Heart left ventricle (tissue), 16 donors: Measurements from ENCODE around the gene CPNE6. TPM values are rescaled to one million over a fixed set of nuclear protein-coding genes. Genes with fewer than 3 reads are reported as not detected.

Experiments
- ATAC-seq, 4 donors: fragments of 200-7000 bp; cut with Tn5 transposase; one replicate each; pipeline ENCODE4 v1.9.1; 2020 to 2022; ENCODE audit warnings: moderate library complexity in 4 of 4, mild to moderate bottlenecking in 3 of 4, moderate number of reproducible peaks in 1 of 4
- DNase-seq, 5 donors: peaks; one replicate each; pipeline ENCODE4 v3.0.0-alpha.2; 2020
- H3K27ac ChIP-seq, 12 donors: fragments of 200-600 bp; sonication (generic) in 4 of 12; one replicate each; pipeline versions ENCODE4 v1.5.0 to v1.8.0; 2016 to 2022; ENCODE audit warnings: mild to moderate bottlenecking in 2 of 12
- H3K27me3 ChIP-seq, 9 donors: fragments of 200-600 bp; sonication (generic) in 2 of 9; one replicate each; pipeline versions ENCODE4 v1.5.1 to v1.8.0; 2016 to 2022; ENCODE audit warnings: mild to moderate bottlenecking in 3 of 9
- H3K36me3 ChIP-seq, 9 donors: fragments of 200-600 bp; sonication (generic) in 2 of 9; one replicate each; pipeline versions ENCODE4 v1.5.0 to v1.8.0; 2018 to 2022; ENCODE audit warnings: mild to moderate bottlenecking in 2 of 9
- H3K4me1 ChIP-seq, 12 donors: fragments of 200-600 bp; sonication (generic) in 4 of 12; one replicate each; pipeline versions ENCODE4 v1.5.0 to v1.8.0; 2016 to 2022; ENCODE audit warnings: mild to moderate bottlenecking in 3 of 12
- H3K4me3 ChIP-seq, 12 donors: fragments of 200-600 bp; sonication (generic) in 4 of 12; one replicate each; pipeline versions ENCODE4 v1.5.0 to v1.8.0; 2017 to 2022; ENCODE audit warnings: mild to moderate bottlenecking in 9 of 12, moderate library complexity in 4 of 12
- H3K9me3 ChIP-seq, 12 donors: fragments of 200-600 bp; sonication (generic) in 4 of 12; one replicate each; pipeline versions ENCODE4 v1.5.0 to v1.8.0; 2016 to 2022; ENCODE audit warnings: mild to moderate bottlenecking in 1 of 12
- CTCF ChIP-seq, 12 donors: fragments of 200-600 bp; sonication (generic) in 4 of 12; IDR thresholded peaks; one replicate each; pipeline versions ENCODE4 v1.5.0 to v1.8.0; 2018 to 2022; ENCODE audit warnings: antibody characterized with exemption in 12 of 12, mild to moderate bottlenecking in 5 of 12
- POLR2A ChIP-seq, 2 donors: fragments of 450-650 bp; IDR thresholded peaks; one replicate each; pipeline ENCODE4 v1.6.1; 2017; ENCODE audit warnings: antibody characterized with exemption in 2 of 2, mild to moderate bottlenecking in 2 of 2, moderate library complexity in 2 of 2
- WGBS, 4 donors: extraction: QIAGEN DNeasy Blood & Tissue Kit in 2 of 4; methylation state at CpG; one replicate each; pipeline versions ENCODE4 v1.1.5 to v1.1.7; 2013 to 2018; 5-methylcytosine and 5-hydroxymethylcytosine counted together
- intact Hi-C, 10 donors: fragments of 100-400 bp; cut with DNase I; formaldehyde crosslinking; loops; one replicate each; pipeline versions ENCODE4 v1.11.1 to v1.14.2; 2022
- polyA plus RNA-seq, 2 donors: library from polyadenylated mRNA; stranded (reverse); fragments of 200-250 nt; gene quantifications; one replicate each; pipeline ENCODE4 v1.2.3, GENCODE V29; 2013
- total RNA-seq, 9 donors: library from RNA; depleted of rRNA in 2 of 9; stranded (reverse); fragments of >200 nt in 2 of 9; fragmentation: NEBNext Ultra II Directional in 3 of 9; extraction: Animal tissue kit (Norgen Biotek cat#: 25700) in 3 of 9; gene quantifications; one replicate each; pipeline versions ENCODE4 v1.1.0 to v1.2.4, GENCODE V29; 2016 to 2023
- donor health status: ischemic (EF 13 %, LVEDD 7.1; RV severe dilation, severe dysfunction).
- donor health status: healthy with polysubstance abuse.
- donor health status: DM: no; HTN: yes; CAD: no.
- donor health status: DM: no; HTN: no; CAD: no.
- donor health status: ischemic (EF 25% LVEDD 6.9; RV normal size, moderate dysfunction).
- donor health status: ischemic (EF 25% LVEDD 5.7; RV mildly dilated, moderate dysfunction).
- donor health status: healthy.
- donor health status: DM: yes; HTN: yes; CAD: no.
- donor health status: ischemic (EF 35%, LVEDD 5.7; RV mildly dilated, moderate dysfunction).
- donor health status: nonischemic (EF 11% LVEDD 7.7; RV severe dilation, severe dysfunction).
- donor health status: DM: yes; HTN: yes; CAD: no.
- donor health status: PGD.
- donor health status: ischemic (EF 29% LVEDD 5.4; RV normal size, mild dysfunction).
- donor health status: nonischemic (EF 23%, LVEDD 6.1; RV moderate dilation, normal function).

CPNE6 gene
- total and polyA plus RNA-seq, 11 donors = 0.23 to 0.52 (median 0.25) TPM; not detected in 8

GRCh38 chr14:24064091-24064795 lies 7.1 kb upstream of the CPNE6 start:
- WGBS, 4 donors = 70 to 76% (median 72%) methylated on average over 7 of the region's 7 CpGs
- H3K27me3 ChIP-seq = no peaks in the 10 kb centered on the region
- DNase-seq (peak in 1 of 5 donors; percentile 11), ATAC-seq (no peak)
- H3K4me3 ChIP-seq = no peak overlapping the region
- no peak for TF ChIP-seq POLR2A (IDR thresholded peaks at IDR 0.05)
- TF ChIP-seq CTCF (IDR thresholded peaks at IDR 0.05) = no peak
- H3K4me1 ChIP-seq = no peaks in the 10 kb centered on the region
- H3K9me3 ChIP-seq = no peaks in the 10 kb centered on the region
- intact Hi-C loops = loop anchor here in 1 of 10 donors (10.0 kb wide), 1 partner anchor 91 kb away; no protein-coding TSS in a partner anchor
- no peaks in the 10 kb centered on the region for H3K36me3 ChIP-seq
- no peak overlapping the region for H3K27ac ChIP-seq

GRCh38 chr14:24064856-24065255 lies 6.5 kb upstream of the CPNE6 start:
- no peaks in the 10 kb centered on the region for H3K4me1 ChIP-seq
- intact Hi-C loops = loop anchor here in 1 of 10 donors (10.0 kb wide), 1 partner anchor 90 kb away; no protein-coding TSS in a partner anchor
- WGBS, 4 donors = 76 to 92% (median 85%) methylated on average over 13 to 15 of the region's 15 CpGs
- H3K27me3 ChIP-seq = no peaks in the 10 kb centered on the region
- H3K27ac ChIP-seq = no peak overlapping the region
- H3K4me3 ChIP-seq = no peak overlapping the region
- DNase-seq (peak in 1 of 5 donors; percentile 6), ATAC-seq (no peak)
- H3K36me3 ChIP-seq = no peaks in the 10 kb centered on the region
- no peaks in the 10 kb centered on the region for H3K9me3 ChIP-seq
- TF ChIP-seq CTCF (IDR thresholded peaks at IDR 0.05) (no peak), POLR2A (IDR thresholded peaks at IDR 0.05) (no peak)

GRCh38 chr14:24065408-24065807 lies 6.0 kb upstream of the CPNE6 start:
- ATAC-seq = no peak
- peak in 1 of 5 donors; percentile 6 for DNase-seq
- Histone ChIP-seq H3K9me3 (no peaks in the 10 kb centered on the region), H3K4me3 (no peak overlapping the region), H3K36me3 (no peaks in the 10 kb centered on the region), H3K27me3 (no peaks in the 10 kb centered on the region), H3K4me1 (no peaks in the 10 kb centered on the region), H3K27ac (no peak overlapping the region)
- 39 to 68% (median 60%) methylated on average over 6 to 8 of the region's 8 CpGs for WGBS, 4 donors
- intact Hi-C loops = loop anchor here in 1 of 10 donors (10.0 kb wide), 1 partner anchor 89 kb away; no protein-coding TSS in a partner anchor
- TF ChIP-seq CTCF (IDR thresholded peaks at IDR 0.05) (no peak), POLR2A (IDR thresholded peaks at IDR 0.05) (no peak)

GRCh38 chr14:24066496-24067132 lies 4.7 kb upstream of the CPNE6 start:
- DNase-seq (peak in 1 of 5 donors; percentile 12), ATAC-seq (no peak)
- 88 to 91% (median 91%) methylated on average over 8 of the region's 8 CpGs for WGBS, 4 donors
- intact Hi-C loops = loop anchor here in 1 of 10 donors (10.0 kb wide), 1 partner anchor 88 kb away; no protein-coding TSS in a partner anchor
- TF ChIP-seq POLR2A (IDR thresholded peaks at IDR 0.05) = no peak
- no peak for TF ChIP-seq CTCF (IDR thresholded peaks at IDR 0.05)
- Histone ChIP-seq H3K36me3 (no peaks in the 10 kb centered on the region), H3K4me3 (no peak overlapping the region), H3K27me3 (peaks cover 0 to 3% (median 0%) of the 10 kb centered on the region in 9 donors), H3K4me1 (peaks cover 0 to 4% (median 0%) of the 10 kb centered on the region in 12 donors), H3K9me3 (no peaks in the 10 kb centered on the region), H3K27ac (no peak overlapping the region)
